IPS-NIHi11 (cell line): ENCODE measurements around the gene STK11.
"Not testable (repeated sequence)": the region's sequence is repeated elsewhere in the genome, so short reads cannot be mapped to it uniquely, and the experiment has no call there.

Source experiments
- DNase-seq: peaks from one replicate; pipeline ENCODE4 v3.0.0; 2012; ENCODE audit warnings: mixed read lengths, low spot score

STK11 gene

DNA sequence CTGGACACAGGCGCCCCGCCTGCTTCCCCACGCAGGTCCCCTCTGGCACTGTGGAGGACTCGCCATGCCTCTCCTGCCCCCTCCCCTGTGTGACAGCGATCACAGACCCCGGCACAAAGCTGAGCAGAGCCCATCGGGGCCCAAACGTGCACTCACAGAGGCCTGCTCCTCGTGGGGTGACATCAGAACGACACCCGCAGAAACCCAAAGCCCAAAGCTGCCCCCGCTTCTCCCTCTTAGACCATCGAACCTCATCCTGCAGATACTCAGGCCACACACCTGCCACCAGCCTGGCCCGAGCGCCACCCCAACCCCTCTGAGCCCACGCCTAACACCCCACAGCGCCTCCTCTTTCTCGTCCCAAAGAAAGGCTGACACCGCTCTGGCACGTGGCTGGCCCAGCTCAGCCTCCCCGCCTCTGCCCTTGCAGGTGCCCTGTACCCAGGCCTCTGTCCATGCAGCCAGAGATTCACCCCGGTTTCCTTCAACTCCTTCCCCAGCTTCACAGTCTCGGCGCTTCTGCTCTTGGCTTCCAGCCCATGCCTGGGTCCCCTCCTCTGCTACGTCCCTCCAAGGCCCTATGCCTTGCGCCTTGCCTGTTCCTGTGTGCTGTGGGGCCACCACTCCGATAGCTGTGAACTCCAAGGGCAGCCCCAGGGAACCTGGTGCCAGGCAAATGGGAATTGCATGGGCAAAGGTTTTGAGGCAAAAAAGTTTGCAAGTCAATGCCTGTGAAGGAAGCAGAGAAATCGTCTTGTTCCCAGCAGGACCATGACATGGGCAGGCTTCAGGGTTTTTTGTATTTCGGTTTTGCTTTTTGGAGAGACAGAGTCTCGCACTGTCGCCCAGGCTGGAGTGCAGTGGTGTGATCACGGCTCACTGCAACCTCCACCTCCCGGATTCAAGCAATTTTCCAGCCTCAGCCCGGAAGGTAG, 33.1 kb downstream of the STK11 start:
- no peak for DNase-seq

GRCh38 chr19:1239420-1239795, 33.8 kb downstream of the STK11 start:
- no peak for DNase-seq

DNA sequence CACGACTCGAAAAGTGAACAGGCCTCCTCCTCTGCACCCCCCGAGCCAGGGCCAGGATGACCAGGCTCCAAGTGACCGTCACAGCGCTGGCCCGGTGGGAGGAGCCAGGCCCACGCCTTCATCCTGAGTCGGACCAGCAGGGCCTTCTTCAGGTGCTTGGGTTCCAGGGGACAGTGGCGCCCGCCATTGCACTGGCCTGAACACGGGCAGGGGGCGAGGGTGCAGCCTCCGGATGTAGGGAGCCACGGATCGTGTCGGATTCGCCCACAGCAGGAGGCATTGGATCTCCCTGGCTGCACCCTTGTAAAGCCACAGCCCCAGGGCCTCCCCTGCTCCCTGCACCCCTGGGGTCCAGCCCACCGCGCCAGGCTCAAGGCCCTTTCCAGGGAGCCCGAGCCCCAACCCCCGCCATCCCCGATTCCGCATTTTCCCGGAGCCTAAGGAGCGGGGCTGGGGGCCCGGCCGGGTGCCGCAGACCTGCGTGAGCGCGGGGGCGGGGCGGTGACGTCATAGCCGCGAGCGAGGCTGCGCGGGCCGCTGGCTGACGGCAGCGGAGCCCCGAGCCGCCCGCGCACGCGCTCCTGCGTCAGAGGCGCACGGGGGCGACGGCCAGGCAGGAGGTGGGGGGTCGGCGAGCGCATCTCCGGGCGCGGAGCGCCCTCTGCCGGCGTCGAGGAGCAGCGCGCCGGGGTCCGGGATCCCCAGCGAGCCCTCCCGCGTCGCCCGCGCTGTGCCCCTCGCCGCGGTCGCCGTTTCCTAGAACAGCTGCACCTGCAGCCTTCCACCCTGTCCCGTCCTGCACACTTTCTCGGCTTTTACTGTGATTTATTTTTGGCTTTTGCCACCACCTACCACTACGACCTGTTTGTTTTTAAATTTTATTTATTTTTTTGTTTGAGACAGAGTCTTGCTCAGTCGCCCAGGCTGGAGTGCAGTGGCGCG, 34.5 kb downstream of the STK11 start:
- DNase-seq, result peak; percentile 98

DNA sequence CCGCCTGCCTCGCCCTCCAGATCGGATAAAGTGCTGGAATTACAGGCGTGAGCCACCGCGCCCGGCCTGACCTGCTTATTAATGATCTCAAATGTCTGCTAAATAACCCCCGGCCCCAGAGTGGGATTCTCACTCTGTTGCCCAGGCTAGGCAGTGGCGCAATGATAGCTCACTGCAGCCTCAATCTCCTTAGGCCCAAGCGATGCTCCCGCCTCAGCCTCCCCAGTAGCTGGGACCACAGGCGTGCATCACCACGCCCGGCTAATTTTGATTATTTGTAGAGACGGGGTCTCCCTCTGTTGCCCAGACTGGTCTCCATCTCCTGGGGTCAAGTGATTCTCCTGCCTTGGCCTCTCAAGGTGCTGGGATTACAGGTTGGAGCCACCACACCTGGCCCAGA, 35.3 kb downstream of the STK11 start:
- no peak for DNase-seq

- DNase-seq, result peak; percentile 87
Measured at GRCh38 chr19:1241417-1242095, 36.0 kb downstream of the STK11 start, which contains the start of gene ATP5F1D. ATP5F1D (plus strand) TSS chr19:1241751; CDS start chr19:1241851, 100 bp downstream.

- DNase-seq, result no peak
Measured at GRCh38 chr19:1243768-1244692, 38.5 kb downstream of the STK11 start.

DNA sequence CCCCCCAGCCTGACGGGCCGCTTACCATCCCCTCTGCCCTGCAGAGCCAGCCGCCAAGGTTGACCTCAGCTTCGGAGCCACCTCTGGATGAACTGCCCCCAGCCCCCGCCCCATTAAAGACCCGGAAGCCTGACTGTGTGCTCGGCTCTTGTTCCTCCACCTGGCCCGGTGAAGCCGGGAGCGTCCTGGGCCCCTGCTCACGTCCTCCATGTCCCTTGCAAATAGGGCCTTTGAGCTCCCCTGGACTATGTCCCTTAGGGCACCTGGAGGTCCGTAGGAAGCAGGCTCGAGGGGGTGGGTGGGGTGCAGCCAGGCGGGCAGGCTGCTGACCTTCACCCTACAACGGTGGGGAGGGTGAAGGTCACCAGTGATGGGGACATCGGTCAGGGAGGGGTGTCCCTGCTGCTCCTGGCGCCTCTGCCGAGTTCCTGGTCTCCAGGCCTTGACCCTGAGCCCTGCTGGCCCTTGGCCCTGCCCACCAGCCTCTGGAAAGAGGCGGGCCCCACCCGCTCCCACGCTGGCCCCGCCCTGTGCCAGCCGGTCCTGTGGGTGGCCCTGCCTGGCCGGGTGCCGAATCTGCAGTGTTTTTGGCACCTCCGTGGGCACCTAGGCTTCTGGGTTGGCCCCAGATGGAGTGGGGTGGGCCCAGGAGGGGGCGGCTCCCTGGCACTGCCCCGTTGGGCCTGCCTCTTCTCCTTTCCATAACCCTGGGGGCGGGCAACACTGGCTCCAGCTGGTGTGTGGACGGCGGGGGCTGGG, 39.3 kb downstream of the STK11 start:
- no peak for DNase-seq

- DNase-seq, result no peak
Measured at GRCh38 chr19:1245494-1246264, 40.1 kb downstream of the STK11 start.

DNA sequence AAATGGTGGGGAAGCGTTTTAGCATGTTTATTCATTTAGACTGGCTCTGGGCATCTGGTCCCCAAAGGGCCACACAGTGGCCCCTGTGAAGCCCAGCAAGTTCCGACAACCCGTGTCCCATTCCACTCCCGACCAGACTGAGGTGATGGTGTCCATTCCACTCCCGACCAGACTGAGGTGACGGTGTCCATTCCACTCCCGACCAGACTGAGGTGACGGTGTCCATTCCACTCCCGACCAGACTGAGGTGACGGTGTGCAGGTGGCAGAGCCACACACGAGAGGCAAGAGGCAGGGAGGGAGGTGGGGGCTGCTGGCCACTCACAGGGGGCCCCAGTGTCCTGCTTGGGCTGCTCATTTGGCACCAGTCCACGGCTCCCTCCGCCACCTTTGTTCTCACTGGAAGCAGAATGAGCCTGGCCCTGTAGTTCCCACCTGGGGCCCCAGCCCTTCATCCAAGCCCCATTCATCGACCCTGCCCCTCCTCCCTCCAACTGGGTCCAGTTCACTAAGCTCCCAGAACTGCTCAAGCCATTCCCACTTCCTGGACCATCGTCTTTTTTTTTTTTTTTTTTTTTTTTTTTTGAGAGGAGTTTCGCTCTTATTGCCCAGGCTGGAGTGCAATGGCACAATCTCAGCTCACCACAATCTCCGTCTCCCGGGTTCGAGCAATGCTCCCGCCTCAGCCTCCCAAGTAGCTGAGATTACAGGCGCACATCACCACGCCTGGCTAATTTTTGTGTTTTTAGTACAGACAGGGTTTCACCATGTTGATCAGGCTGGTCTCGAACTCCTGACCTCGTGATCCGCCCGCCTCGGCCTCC, 40.9 kb downstream of the STK11 start:
- not testable (repeated sequence) for DNase-seq

DNA sequence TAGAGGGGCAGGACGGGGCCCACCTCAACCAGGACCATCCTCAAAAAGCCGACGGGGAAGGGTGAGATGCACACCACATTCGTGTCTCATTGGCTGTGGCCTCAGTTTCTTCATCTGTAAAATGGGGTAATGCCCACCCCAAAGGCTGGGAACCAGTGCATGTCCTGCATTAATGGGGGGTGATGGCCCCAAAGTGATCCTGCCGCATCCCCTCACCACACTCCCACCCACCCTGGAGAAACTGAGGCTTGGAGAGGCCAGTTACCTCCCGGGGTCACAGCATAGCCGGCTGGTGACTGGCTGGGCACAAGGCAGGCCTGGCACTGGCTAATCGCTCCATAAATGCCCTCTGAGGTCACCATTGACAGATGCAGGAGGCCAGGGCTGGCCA, 42.2 kb downstream of the STK11 start:
- no peak for DNase-seq

DNA sequence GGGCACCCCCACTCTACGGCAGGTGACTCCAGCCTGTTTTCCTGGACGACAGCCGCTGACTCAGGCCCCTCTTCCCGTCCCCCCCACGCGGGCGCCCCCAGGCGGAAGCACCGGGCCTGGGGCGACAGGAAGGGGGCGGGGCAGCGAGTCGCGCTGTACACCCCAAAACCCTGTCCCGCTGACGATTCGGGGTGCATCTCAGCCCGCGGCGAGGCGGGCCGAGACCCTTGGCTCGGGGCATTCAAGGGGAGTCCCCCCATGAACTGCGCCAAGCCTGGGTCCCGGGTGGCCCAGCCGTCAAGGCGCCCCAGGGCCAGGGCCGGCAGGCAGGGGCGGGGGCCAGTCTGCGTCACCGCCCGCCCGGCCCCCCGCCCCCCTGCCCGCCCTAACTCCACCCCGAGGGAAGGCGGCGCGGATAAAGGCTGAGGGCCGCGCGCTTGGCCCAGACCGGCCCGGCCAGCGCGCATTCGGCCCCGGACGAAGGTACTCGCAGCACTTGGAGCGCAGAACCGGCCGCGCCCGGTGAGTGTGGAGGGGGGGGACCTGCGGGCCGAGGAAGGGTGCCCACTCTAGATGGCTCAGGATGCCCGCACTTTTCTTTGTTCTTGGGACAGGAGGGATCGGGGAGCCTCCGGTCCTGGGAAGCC, 42.7 kb downstream of the STK11 start, which contains the start of gene MIDN:
TSS of gene MIDN (plus strand) at position 445 of the 647 bp plus-strand sequence. CDS start 1,714 bp downstream, outside the sequence.
- DNase-seq, result no peak

DNA sequence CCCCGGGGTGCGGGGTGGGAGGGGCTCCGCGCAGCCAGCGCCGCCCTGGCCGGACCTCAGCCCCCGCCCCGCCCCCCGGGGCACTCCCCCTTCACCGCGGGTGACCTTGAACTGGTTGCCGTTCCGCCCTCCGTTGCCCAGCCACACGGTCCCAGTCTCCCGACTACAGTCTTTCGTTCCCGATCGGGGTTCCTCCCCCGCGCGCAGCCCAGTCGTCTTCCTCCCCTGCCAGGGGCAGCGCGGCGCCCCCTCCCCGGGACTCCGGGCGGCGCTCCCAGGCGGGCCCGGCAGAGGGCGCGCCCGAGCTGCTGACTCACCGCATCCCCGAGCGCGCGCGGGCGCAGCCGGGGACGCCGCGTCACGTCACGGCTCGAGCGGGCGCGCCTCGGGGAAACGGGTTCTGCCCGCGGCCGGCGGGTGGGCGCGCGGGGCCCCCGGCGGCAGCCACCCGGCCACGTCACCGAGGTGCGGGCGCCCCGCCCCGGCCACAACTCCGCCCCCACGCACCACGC, 43.3 kb downstream of the STK11 start:
- DNase-seq, result no peak

DNA sequence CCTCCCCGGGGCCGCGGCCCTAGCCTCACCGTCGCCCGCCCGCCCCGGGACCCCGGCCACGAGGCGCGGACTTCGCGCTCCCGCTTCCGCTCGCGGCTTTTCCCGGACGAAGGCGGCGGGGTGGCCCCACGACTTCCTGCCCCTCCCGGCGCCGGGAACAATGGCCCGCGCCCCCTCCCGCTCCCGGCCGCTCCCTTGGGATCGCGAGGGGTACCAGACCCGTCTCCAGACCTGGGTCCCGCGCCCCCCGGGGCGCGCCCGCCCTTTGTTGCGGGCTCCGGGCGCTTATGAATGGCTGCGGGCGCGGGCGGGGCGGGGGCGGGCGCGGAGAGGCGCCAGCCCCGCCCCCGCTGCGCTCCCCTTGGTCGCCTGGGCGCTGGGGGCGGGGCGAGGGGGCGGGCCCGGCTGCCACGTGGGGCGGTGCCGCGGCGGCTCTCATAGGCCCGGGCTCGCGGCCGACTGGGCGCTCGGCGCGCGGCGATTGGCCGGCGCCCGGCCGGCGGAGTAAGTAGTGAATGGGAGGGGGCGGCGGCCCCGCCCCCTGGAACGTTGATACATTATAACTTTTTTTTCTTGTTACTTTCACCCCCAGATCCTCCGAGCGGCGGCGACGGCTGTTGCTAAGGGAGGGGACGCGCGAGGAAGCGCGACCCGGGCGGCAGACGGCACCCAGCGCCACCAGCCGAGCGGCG, 43.9 kb downstream of the STK11 start:
- DNase-seq, result peak; percentile 90

- no peak for DNase-seq
Measured at GRCh38 chr19:1249990-1250436, 44.4 kb downstream of the STK11 start.

GRCh38 chr19:1250437-1251260, 45.1 kb downstream of the STK11 start:
- peak; percentile 84 for DNase-seq
